NCI-H1436 (cell line): Measurements from ENCODE around the gene EPHA7.

Experiments used
- DNase-seq: peaks from one replicate; lab custom pipeline; 2025; lab: John Stamatoyannopoulos, UW

The EPHA7 gene

DNA sequence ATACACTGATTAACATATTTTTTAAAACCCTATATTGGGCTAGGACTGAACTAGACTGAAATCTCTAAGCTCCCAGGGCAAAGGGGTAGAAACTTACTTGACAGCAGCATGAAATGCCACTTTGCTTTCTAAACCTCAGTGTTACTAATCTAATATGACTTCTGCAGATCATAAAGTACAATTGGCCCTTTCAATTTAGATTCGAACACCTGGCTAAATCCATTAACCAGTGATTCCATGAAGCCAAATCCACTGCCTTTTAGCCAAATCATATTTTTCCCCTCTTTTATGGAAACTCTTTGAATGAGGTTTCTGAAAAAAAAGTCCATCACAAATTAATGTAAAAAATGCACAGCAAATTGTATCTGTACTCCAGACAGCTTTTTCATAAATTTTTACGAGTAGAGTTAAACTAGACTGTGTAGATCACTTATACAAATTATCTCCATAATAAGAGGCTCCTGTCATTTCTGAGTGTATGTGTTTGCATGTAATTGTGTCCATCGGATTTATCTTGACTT, 25.7 kb downstream of the EPHA7 start:
- no peak for DNase-seq

DNA sequence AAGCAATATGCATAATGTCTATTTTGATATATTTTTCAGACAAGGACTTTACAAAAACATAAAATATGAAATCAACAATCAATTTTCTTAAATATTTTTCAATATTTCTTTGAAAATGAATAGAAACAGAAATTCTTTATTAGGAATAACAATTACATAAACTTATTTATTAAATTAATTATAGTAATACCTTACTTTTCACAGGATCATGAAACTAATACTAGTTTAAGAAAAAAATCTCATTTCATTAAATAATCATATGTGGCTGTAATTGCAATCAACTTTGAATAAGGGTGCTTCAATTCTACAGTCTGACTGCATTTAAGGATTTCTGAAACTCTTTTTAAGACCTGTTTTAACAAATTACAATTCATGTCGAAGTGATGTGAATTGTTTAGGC, 26.6 kb downstream of the EPHA7 start:
- DNase-seq: no peak

DNA sequence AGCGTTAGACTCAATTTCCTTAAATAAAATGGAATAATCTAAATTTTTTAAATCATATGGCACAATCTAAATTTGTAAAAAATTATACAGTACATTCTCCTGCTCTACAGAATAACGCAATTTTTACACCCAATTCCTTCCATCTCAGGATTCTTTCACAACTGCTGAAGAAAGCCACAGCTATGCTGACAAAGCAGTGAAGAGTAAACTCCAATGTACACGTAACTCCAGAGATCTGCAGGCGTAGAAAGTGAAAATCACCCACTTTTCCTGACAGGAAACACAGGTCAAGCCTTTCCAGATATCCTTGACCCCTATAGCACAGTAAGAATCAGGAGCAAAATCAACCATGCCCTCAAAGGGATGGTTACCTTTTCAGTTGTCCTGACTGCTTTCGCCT, 27.4 kb downstream of the EPHA7 start:
- no peak for DNase-seq

DNA sequence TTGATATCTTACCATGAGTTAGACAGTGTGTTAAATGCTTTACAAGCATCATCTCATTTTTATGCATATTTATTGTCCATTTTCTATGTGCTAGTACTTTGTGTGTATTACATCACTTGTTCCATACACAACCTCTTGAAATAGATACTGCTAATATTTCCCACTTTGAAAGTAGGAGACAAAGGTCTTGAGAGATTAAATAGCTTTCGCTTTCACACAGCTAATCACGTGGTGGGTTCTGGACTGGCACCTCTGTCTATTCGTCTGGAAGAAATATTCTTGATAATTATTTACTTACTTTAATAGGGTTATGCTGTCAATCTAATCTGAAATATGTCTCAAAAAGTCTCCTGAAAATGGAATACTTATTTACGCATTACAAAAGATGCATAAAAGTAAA, 30.2 kb downstream of the EPHA7 start:
- DNase-seq: peak; percentile 29

DNA sequence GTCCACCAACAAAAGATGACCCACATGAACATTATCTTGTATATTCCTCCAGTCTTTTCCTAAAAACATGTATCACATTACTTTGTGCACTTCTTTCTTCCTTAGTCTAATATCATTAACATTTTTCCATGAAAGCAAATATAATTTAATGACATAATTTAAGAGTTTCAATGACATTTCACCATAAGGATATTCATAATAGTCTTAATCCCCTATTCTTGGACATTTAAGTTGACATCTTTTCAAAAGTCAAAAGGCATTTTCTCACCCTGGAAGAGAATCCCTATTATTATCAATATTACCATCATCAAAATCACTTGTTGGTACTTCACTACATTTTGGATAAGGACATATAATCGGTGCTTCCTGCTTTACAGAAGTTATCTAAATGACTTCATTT, 31.3 kb downstream of the EPHA7 start:
- no peak for DNase-seq

DNA sequence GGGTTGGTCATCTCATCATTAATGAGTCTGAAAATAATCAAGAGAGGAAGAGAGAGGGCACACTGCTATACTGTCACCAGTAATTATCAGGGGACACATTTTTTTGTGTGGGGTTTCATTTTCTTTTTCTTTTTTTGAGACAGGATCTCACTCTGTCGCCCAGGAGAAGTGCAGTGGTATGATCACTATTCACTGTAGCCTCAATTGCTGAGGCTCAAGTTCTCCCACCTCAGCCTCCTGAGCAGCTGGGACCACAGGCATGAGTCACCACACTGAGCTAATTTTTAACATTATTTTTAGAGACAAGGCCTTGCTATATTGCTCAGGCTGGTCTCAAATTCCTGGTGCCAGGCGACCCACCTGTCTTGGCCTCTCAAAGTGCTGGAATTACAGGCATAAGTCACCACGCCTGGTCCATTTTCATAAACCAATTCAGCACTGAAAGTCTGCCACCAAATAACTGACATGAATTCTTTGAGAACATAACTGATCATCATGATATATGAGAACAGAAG, 43.3 kb downstream of the EPHA7 start:
- no peak for DNase-seq

DNA sequence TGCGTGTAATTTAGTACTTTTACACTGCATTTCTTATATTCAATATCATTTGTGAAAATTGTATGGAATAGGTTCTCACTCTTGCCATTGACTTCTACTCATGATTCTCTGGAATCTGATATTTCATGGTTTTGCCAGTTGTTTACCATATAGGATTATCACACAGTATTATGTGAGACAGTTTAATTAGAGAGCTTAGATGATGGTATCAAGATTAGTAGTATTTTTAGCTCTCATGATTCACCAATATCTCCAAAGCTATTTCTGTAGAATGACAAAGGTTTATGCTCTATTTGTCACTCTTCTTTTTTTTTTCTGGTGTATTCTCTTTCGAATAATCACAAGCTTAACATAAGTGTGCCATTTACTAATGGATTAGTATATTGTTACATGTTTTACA, 45.9 kb downstream of the EPHA7 start:
- no peak for DNase-seq

DNA sequence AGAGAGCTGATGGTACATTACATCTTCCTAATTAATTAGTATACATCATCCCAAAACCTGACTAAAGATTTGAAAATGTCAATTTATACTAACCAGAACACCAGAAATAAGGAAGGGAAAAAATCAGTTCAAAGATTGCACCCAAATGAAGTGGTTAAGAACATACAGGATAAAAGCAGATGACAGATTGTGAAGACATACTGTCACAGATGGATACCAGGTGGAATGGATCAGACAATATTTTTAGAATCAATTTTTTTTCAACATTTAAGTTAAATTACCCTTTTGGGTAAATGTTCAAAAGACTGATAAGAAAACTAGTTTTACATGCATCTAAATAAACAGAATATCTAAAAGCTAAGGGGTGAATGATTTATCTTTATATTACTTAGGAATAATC, 47.6 kb downstream of the EPHA7 start:
- DNase-seq: no peak

DNA sequence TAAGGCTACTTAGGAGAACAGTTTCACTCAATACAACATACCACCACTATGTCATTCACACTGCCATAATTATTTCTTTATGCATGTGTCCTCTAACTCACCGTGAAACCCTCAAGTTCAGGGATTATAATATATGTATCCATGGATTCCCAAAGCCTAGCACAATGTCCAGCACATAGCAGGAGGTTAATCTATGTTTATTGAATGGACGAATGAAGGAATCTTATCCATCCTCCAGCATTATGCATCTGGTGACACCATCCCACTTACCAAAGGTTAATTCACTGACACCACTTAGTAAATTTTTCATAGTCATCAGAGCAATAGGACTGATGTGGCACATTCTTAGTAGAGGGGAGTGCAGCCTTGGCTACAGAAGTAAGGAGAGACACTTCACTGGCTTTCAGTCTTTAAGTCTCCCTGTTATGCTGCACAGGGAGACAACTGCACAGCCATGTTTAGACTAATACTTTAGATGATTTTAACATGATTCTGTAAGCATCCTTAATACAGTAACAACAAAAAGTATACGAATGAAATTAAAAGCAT, 49.7 kb downstream of the EPHA7 start:
- no peak for DNase-seq

DNA sequence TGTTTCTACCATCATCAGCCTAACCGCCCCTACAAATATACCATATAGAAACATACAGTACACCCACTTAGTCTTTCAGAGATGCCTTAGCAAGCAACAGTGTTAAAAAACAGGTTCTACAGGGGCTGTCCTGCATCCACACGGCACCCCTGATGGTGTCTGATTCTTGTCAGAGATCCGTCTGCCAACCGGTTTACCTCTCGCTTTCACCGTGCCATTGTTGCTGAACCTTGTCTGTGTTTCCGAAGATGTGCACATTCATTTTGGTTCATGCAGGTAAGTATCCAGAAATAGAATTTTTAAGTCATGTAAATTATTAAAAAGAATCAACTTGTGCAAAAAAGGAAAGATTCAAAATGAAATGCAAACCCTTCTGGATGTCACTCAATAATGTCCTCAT, 52.9 kb downstream of the EPHA7 start:
- DNase-seq: no peak

DNA sequence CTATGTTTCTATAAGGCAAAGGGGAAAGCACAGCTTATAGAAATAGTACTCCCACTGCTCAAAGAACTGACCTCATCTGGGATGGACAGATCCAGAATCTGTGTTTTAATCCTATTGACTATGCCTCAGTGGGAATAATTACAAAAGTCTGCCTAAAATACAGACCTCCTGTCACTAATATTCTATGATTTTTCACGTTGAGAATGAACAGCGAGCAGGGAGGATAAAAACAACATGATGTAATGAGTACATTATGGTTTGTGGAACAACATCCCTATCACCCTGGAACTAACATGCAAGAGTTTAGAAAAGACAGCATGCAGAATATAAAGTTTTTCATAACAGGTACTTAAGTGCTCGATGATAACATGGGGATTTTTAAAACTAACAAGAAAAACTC, 53.9 kb downstream of the EPHA7 start:
- DNase-seq: no peak

DNA sequence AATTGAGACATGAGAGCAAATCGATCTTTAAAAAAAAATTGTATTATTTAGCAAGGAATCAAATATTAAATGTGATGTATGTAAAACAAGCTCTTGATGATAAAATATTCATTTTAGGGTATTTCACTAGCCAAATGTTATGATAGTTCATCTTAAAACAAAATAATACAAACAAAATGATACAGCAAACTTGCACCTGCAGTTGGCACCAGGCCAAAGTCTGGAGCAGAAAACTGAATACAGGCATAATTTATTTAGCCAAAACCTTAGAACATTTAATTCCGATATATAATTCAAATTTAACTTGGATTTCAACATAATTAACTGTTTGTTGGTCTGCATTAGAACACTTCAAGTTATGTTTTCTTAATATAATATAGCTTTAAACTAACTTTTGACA, 60.9 kb downstream of the EPHA7 start:
- DNase-seq: no peak

DNA sequence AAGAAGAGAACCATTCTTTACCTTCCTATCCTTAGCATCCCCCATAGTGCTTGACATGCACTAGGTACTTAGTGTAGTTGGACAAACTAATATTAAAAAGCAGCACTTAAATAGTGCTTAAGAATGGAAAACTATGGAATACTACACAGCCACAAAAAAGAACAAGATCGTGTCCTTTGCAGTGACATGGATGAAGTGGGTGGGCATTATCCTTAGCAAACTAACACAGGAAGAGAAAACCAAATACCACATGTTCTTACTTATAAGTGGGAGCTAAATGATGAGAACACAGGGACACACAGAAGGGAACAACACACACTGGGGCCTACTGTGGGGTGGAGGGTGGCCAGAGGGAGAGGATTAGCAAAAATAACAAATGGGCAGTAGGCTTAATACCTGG, 66.8 kb downstream of the EPHA7 start:
- DNase-seq: no peak

DNA sequence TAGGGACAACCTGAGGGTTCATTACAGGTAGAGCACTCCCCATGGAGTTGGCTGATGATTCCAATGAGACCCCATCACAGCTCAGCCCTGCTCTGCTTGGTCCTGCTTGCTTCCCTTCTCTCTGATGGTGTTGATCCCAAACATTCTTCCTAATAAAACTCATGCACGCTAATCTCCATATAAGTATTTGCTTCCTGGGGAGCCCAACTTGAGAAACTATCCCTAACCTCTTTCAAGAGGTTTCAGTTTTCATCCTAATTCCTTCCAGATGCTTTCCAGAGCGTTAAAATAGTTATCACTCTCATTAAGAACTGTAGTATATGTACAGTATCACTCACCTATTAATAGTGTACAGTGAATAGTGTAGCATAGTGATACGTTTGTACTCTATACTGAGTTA, 68.1 kb downstream of the EPHA7 start:
- no peak for DNase-seq

DNA sequence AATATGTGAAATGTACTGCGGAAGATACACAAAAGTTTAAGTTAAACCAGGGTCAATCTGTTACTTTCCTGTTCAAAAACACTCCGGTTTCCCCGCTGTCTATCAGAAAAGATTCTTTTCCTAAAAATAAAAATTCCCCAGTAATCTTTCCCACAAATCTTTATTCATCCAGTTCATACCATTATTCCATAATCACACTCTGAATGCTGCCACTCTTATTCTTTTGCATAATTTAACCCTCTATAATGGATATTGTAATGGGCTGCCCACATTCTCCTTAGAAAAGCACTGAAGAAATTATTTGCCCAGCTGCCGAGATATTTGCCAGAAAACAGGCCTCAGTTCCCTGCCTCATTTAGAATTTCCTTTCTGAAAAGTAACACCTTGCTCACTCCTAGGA, 68.6 kb downstream of the EPHA7 start:
- DNase-seq: no peak

DNA sequence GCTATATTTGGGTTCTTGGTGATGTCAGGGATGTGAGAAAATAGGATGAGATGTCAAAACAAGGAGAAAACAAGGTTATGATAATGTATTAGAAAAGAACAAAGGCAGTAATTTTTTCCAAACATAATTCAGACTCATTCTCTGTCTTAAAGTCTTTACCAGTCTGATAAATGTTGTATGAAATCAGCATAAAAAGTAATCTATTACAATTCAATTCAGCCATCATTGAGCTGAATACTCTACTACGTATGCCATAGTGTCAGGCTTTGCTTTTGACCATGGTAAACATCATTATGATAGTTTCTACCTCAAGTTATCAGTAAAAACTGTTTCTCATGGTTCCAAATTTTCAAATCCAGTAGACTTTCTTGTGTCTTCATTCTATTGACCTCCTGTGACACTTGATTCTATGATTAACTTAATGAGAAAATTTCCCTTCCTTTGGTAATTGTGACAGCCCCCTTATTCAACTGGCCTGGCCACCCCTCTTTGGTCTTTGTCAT, 75.0 kb downstream of the EPHA7 start:
- no peak for DNase-seq

DNA sequence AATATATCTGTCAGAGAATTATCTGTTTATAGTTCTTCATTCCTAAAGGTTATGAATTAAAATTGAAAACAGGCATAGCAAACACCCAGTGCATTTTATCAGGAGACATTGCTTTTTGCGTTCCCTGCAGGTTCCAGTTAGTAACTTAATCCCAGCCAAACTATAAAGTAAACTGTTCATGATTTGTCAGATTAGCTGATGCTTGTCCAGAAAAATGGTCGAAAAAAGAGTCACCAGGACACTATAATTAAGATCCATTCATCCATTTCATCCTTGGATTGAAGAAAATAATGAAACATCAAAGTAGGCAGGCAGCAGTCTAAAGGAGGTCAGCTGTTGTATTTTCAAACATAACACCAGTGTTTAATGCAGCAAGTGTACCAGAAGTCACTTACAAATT, 75.9 kb downstream of the EPHA7 start:
- DNase-seq: no peak

DNA sequence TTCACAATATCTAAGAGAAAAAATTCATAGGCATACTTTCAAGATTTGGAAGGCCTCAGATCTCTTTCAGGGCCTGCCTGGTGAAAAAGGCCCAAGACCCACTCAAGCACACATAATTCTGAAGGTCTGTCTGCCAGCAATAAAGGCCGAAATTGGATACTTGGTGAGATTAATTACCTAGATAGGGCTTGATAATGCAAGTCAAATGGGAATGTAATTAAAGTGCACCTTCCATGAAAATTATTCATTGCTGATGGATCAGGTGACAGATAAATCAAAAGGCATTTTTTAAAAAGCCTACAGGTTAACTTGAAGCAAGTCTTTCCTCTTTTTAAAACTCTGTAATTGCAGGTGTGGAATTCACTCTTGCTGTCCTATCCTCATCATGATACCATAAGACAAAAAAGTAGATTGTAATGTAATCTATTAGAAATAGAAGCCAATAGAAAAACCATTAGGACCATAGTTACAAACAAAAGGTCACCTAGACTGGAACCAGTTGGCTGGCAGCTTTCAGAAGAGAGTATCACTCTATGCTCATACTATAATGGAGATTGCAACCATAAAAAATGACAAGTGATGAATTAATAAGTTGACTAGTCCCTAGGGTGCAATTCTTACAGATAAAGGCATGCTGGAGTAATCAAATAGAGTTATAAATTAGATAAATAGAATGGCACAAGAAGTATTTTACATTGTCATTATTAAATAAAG, 77.3 kb downstream of the EPHA7 start:
- peak; percentile 34 for DNase-seq

DNA sequence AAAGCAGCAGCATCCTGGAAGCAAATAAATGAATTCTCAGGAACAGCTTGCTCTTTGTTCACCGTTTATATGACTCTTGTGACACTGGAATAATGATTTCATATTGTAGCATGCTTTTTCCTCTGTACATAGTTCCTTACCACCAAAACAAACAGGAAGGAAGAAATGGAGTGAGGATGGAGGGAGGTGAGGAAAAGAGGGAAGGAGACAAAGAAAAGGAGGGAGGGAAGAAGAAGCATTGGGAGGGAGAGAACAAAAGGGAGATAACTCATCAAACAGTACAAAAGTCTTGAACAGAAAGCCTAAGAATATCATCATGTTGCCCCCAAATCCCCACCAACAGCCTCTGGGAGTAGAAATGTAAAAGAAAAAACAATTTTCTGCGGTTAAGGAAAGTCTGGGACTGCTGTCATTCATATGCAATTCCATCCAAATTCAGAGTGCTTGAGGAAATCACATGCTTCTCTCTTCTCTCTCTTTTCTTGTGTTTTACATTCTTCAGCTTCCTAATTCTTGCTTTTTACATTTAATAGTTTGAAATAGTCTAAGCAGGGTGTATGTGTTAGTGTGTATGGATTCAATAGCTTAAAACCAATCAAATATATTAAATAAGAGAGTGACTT, 81.5 kb downstream of the EPHA7 start:
- DNase-seq: no peak

DNA sequence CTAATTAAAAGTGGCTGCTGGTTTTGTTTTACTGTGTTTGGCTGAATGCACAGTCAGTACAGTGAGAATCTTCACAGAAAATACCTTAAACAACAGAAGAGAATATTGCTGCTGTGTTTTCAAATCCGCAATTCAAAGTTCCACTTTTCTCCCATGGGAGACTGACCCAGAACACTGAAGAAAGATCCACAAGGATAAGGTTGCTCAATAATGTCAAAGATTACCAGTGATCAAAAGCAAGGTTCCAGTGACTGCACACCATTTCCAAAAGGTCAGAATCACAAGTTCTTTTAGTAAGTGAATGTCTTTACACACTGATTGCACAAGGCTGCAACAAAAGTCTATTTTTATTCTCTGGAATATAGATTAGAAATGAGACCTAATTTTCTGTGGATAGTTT, 82.3 kb downstream of the EPHA7 start:
- no peak for DNase-seq

DNA sequence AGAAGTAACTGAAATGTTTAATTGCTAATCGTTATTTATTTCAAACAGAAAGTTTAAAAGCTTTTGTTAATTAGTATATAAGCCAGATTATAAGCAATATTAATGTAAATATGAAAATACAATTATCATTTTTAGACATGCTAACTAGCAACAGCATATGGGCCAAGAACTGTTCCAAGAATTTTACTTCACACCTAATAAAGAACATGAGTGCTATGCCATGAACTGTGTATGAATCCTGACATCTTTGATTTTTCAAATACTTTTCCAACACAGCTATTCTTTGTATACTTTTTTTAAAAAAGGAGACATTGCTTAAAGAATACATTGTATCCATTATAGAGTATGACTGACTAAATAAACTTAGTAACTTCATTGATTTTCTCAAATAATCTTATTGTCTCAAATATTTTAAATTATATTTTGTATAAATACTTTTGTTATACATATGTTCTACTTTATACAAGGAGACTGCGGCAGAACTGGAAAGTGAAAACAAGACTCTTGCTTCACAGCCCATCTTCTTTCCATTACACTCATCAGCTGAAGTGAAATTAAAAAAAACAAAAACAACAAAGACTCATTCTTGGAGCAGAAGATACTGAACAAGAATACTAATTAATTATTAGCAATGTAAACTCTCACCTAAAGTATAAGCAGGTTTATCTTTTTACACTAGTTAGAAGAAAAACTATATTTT, 89.9 kb downstream of the EPHA7 start:
- no peak for DNase-seq

DNA sequence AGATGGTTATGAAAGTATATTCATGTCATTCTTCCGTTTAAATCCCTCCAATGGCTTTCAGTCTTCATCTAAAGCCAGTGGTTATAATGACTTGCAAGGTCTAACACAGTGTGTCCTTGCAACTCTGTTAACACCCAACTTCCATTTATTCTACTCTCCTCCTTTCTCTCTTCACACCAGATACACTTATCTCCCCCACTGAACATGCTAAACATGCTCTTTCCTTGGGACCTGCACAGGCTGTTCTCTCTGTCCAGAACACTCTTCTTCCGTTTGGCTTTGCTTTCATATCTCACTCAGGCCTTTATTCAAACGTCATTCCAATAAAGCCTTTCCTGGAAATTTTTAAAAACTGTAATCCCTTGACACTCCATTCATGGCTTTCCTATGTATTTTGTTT, 91.5 kb downstream of the EPHA7 start:
- DNase-seq: no peak

DNA sequence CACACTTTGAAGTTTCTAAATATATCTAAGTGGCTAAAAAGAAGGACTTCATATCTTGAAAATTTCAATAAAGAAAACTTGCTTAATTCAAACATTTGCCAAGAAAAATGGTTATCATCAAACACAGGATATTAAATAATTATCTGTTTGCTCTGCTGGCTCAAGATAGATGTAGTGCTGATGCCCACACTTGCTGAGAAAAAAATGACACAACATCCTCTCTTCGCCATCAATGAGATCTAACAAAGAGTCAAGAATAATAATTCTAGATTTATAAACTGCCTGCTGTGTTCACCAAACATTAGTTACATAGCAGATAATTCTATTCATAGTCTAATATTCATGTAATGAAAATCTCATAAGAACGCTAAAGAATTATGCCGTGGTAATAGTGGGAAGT, 93.6 kb downstream of the EPHA7 start:
- no peak for DNase-seq
